GM23248 (cell line): ENCODE data around the gene COX19.

ENCODE experiments used
- EZH2 ChIP-seq: fragments of 200-600 bp; sonication (generic); IDR thresholded peaks from 2 replicates; pipeline ENCODE4 v1.6.1; 2018; ENCODE audit warnings: antibody characterized with exemption, mild to moderate bottlenecking; ENCODE audit not compliant: insufficient read depth, poor library complexity, severe bottlenecking
- EZH2phosphoT487 ChIP-seq: fragments of 200-600 bp; sonication (generic); IDR thresholded peaks from 2 replicates; pipeline ENCODE4 v1.6.1; 2018; ENCODE audit warnings: antibody characterized with exemption, moderate library complexity, mild to moderate bottlenecking, low read depth; ENCODE audit not compliant: insufficient read depth

- TF ChIP-seq EZH2phosphoT487 (no peak), EZH2 (no peak)
These were observed 2.1 kb upstream of the COX19 start for GRCh38 chr7:977326-978048.
